IPS-20b (cell line): ENCODE results near the gene ODAD2.

Source experiments
- H3K27ac ChIP-seq: one replicate; pipeline ENCODE4 v1.5.1; 2013; ENCODE audit warnings: low read length
- H3K27me3 ChIP-seq: 2 replicates; pipeline ENCODE4 v1.6.1; 2013; ENCODE audit warnings: mild to moderate bottlenecking, low read length, inconsistent platforms; ENCODE audit not compliant: insufficient read depth
- H3K36me3 ChIP-seq: 2 replicates; pipeline ENCODE4 v1.6.1; 2013; ENCODE audit warnings: low read depth, mild to moderate bottlenecking, inconsistent platforms, low read length, moderate library complexity; ENCODE audit not compliant: insufficient read depth
- H3K4me1 ChIP-seq: 2 replicates; pipeline ENCODE4 v1.6.1; 2013; ENCODE audit warnings: mild to moderate bottlenecking, control low read depth, inconsistent platforms, low read length, moderate library complexity; ENCODE audit not compliant: insufficient read depth
- H3K4me3 ChIP-seq: 2 replicates; pipeline ENCODE4 v1.5.1; 2013; ENCODE audit warnings: mild to moderate bottlenecking, low read length, inconsistent platforms
- H3K9ac ChIP-seq: 2 replicates; pipeline ENCODE4 v1.6.1; 2013; ENCODE audit warnings: low read depth, mild to moderate bottlenecking, inconsistent platforms, low read length, moderate library complexity
- H3K9me3 ChIP-seq: 2 replicates; pipeline ENCODE4 v1.6.1; 2013; ENCODE audit warnings: mild to moderate bottlenecking, low read depth, low read length, inconsistent platforms; ENCODE audit not compliant: insufficient read depth

Gene ODAD2, protein sequence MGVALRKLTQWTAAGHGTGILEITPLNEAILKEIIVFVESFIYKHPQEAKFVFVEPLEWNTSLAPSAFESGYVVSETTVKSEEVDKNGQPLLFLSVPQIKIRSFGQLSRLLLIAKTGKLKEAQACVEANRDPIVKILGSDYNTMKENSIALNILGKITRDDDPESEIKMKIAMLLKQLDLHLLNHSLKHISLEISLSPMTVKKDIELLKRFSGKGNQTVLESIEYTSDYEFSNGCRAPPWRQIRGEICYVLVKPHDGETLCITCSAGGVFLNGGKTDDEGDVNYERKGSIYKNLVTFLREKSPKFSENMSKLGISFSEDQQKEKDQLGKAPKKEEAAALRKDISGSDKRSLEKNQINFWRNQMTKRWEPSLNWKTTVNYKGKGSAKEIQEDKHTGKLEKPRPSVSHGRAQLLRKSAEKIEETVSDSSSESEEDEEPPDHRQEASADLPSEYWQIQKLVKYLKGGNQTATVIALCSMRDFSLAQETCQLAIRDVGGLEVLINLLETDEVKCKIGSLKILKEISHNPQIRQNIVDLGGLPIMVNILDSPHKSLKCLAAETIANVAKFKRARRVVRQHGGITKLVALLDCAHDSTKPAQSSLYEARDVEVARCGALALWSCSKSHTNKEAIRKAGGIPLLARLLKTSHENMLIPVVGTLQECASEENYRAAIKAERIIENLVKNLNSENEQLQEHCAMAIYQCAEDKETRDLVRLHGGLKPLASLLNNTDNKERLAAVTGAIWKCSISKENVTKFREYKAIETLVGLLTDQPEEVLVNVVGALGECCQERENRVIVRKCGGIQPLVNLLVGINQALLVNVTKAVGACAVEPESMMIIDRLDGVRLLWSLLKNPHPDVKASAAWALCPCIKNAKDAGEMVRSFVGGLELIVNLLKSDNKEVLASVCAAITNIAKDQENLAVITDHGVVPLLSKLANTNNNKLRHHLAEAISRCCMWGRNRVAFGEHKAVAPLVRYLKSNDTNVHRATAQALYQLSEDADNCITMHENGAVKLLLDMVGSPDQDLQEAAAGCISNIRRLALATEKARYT

GRCh38 chr10:27998954-27999275 is at the start of gene ODAD2:
TSS of gene ODAD2 (minus strand) at chr10:27999079. CDS start at chr10:27995142, 3,937 bp downstream.
- H3K4me1 ChIP-seq = peaks cover 15% of the 10 kb centered on the region
- H3K27ac ChIP-seq = peak within 1 kb of the TSS; percentile 48
- no peaks in the 10 kb centered on the region for H3K9me3 ChIP-seq

DNA sequence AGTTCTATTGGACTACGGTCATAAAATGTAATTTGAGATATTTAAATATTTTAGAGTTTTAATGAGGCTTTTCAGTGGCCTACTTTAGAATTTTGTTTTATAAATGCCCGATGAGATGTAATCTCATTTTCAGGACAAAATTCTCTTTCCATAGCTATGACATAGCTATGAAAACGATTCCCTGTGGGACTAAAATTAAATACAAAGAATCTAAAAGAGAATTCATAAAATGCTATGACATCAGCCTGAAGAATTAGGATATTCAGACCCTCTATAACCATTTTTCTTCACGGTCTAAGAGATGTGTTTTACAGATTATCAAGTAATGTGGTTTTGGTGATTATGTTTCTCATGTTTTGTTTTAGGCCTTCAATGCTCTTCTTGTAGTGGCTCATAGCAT is 48.2 kb upstream of the ODAD2 start:
- Histone ChIP-seq H3K9ac (no peak overlapping the region), H3K27me3 (no peaks in the 10 kb centered on the region), H3K4me1 (no peaks in the 10 kb centered on the region), H3K36me3 (no peaks in the 10 kb centered on the region), H3K4me3 (no peak overlapping the region), H3K27ac (no peak overlapping the region), H3K9me3 (no peaks in the 10 kb centered on the region)

More at GRCh38 chr10:27998954-27999275, at the start of gene ODAD2:
- Histone ChIP-seq H3K36me3 (no peaks in the 10 kb centered on the region), H3K27me3 (peaks cover 15% of the 10 kb centered on the region), H3K9ac (peak within 1 kb of the TSS; percentile 91), H3K4me3 (peak within 1 kb of the TSS; percentile 96)

DNA sequence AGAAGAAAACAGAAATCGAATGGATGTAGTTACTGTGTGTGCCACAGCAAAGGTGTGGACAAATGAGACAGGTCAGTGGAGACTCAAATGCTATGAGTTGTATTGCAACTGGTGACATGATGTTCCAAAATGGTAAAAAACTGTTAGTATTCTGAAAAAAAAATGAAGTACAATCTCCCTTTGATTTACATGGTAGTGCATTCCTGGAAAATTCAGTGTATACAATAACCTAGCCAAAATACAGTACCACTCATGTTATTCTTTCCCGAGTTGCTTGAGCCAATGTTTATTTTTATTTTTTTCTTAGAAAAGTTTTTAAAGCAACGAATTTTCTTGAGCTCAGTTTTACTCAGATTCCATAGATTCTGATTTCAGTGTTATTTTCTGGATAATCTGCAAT is 47.7 kb upstream of the ODAD2 start:
- Histone ChIP-seq H3K36me3 (no peaks in the 10 kb centered on the region), H3K9ac (no peak overlapping the region), H3K9me3 (no peaks in the 10 kb centered on the region), H3K4me1 (no peaks in the 10 kb centered on the region), H3K27ac (no peak overlapping the region), H3K27me3 (no peaks in the 10 kb centered on the region), H3K4me3 (no peak overlapping the region)

GRCh38 chr10:28043941-28044340 is 45.1 kb upstream of the ODAD2 start:
- Histone ChIP-seq H3K9ac (no peak overlapping the region), H3K9me3 (no peaks in the 10 kb centered on the region), H3K4me3 (no peak overlapping the region), H3K27me3 (no peaks in the 10 kb centered on the region), H3K4me1 (no peaks in the 10 kb centered on the region), H3K27ac (no peak overlapping the region), H3K36me3 (no peaks in the 10 kb centered on the region)

GRCh38 chr10:28036587-28036986 is 37.7 kb upstream of the ODAD2 start:
- Histone ChIP-seq H3K4me3 (no peak overlapping the region), H3K9ac (no peak overlapping the region), H3K27ac (no peak overlapping the region), H3K36me3 (no peaks in the 10 kb centered on the region), H3K27me3 (no peaks in the 10 kb centered on the region), H3K4me1 (no peaks in the 10 kb centered on the region), H3K9me3 (no peaks in the 10 kb centered on the region)

GRCh38 chr10:28020993-28021982 is 22.4 kb upstream of the ODAD2 start:
- Histone ChIP-seq H3K9me3 (no peaks in the 10 kb centered on the region), H3K4me1 (no peaks in the 10 kb centered on the region), H3K27me3 (no peaks in the 10 kb centered on the region), H3K36me3 (no peaks in the 10 kb centered on the region), H3K9ac (no peak overlapping the region), H3K4me3 (no peak overlapping the region), H3K27ac (no peak overlapping the region)

DNA sequence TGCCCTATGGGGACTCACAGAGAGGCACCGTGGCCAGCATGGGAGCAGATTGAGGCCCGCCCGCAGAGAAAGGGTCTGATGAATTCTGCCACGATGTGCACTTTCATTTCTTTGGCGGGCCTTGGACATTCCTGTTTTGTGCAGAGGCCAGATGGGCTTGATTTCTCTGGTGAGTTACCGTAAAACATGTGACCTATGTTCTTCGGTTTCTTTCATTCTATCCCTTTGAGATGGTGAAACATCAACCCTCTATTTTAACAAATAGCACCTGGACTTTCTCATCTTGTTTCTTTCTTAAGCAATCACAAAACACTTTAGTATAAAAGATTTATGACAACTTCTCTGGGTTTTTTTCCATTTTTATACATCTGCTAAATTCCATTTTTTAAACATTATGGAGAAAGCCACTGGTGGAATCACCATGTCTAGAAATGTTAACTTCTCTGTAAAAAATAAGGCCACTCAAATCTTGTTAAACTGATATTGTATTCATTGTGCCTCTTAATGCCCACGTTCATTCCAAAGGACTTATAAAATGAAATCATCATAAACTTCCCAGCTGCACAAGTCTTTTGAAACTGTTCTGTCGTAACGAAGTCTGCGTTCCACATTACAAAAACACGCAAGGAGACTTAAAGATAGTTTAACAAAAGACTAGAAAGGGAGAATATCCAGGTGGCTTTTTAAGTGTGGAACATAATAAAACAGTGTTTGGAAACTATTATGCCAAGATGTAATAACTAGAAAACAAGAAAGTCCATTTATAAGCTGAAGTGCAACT is 21.4 kb upstream of the ODAD2 start:
- Histone ChIP-seq H3K27me3 (no peaks in the 10 kb centered on the region), H3K4me1 (no peaks in the 10 kb centered on the region), H3K9ac (no peak overlapping the region), H3K9me3 (no peaks in the 10 kb centered on the region), H3K27ac (no peak overlapping the region), H3K4me3 (no peak overlapping the region), H3K36me3 (no peaks in the 10 kb centered on the region)

DNA sequence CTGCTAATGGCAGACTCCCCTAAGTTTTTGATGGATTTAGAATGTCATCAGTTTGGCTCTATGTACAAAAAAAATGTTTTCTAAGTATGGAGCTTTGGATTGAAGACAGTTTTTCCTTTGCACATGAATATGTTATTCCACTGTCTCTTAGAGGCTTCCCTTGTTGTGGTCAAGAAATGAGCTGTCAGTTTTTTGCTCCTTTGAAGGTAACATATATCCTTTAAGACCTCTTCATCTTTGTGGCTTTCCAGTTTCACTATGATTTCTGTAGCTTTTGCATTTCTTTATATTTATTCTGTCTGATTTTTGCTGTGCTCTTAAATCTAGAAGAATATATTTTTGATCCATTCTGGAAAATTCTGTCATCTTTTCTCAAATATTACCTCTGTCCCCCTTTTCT is 15.8 kb upstream of the ODAD2 start:
- H3K36me3 ChIP-seq = no peaks in the 10 kb centered on the region
- H3K27ac ChIP-seq = no peak overlapping the region
- H3K4me3 ChIP-seq = no peak overlapping the region
- no peak overlapping the region for H3K9ac ChIP-seq
- H3K27me3 ChIP-seq = no peaks in the 10 kb centered on the region
- H3K4me1 ChIP-seq = no peaks in the 10 kb centered on the region
- H3K9me3 ChIP-seq = no peaks in the 10 kb centered on the region

- no peaks in the 10 kb centered on the region for H3K27me3 ChIP-seq
- no peak overlapping the region for H3K9ac ChIP-seq
- no peaks in the 10 kb centered on the region for H3K9me3 ChIP-seq
- H3K4me3 ChIP-seq = no peak overlapping the region
- no peak overlapping the region for H3K27ac ChIP-seq
- H3K36me3 ChIP-seq = no peaks in the 10 kb centered on the region
- no peaks in the 10 kb centered on the region for H3K4me1 ChIP-seq
Observed at GRCh38 chr10:28012990-28013515, 14.2 kb upstream of the ODAD2 start.

DNA sequence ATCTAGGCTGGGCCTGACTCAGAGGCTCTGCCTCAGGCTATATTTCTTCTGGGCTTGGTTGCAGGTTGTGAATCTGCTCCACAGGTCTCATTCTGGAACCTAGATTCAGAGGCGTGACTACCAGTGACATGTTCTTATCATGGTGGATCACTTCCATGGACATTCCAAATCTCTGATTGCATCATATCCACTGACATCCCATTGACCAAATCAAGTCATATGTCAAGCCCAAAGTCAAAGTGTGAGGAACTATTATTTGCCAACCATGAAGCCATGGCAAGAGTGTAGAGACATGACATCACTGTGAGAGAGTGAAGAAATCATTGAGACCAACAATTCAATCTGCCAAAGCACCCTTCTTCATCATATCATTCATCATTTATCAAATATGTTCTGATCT is 11.9 kb upstream of the ODAD2 start:
- Histone ChIP-seq H3K9me3 (no peaks in the 10 kb centered on the region), H3K36me3 (no peaks in the 10 kb centered on the region), H3K4me1 (no peaks in the 10 kb centered on the region), H3K4me3 (no peak overlapping the region), H3K27me3 (no peaks in the 10 kb centered on the region), H3K27ac (no peak overlapping the region), H3K9ac (no peak overlapping the region)
